Motor neuron (in vitro differentiated cells): Measurements from ENCODE around the gene PPP2R5C. TPM values are rescaled to one million over a fixed set of nuclear protein-coding genes. Genes with fewer than 3 reads are reported as not detected.

ENCODE experiments used
- ATAC-seq, 8 experiments: fragments of 200-7000 bp; cut with Tn5 transposase; replicated peaks in 6 of 8; 2 replicates each; pipeline ENCODE4 v1.8.0; 2021; ENCODE audit warnings: mild to moderate bottlenecking in 8 of 8, moderate library complexity in 8 of 8
- H3K27ac ChIP-seq, 2 donors: fragments of 250-450 bp; sonication (Bioruptor Pico); 2 replicates each; pipeline ENCODE4 v1.9.0; 2021; ENCODE audit warnings: antibody characterized with exemption in 2 of 2, mild to moderate bottlenecking in 2 of 2, moderate library complexity in 1 of 2
- H3K4me1 ChIP-seq, 2 donors: fragments of 250-450 bp; sonication (Bioruptor Pico); replicated peaks in 1 of 2; 2 replicates each; pipeline ENCODE4 v1.6.1; 2021; ENCODE audit warnings: antibody characterized with exemption in 2 of 2, mild to moderate bottlenecking in 2 of 2, moderate library complexity in 1 of 2
- H3K4me3 ChIP-seq, 5 donors: fragments of 250-450 bp; sonication (Bioruptor Pico); 2 replicates each; pipeline ENCODE4 v1.9.0; 2021; ENCODE audit warnings: antibody characterized with exemption in 5 of 5, mild to moderate bottlenecking in 5 of 5, moderate library complexity in 4 of 5
- WGBS, 10 experiments: fragments of 450-650 bp; shearing (Covaris generic); methylation state at CpG; one replicate each; pipeline ENCODE4 v1.0.0; 2022; 5-methylcytosine and 5-hydroxymethylcytosine counted together
- in situ Hi-C, 9 experiments: fragments of 400-800 bp; cut with MboI; loops; one replicate each; pipeline ENCODE4 v1.15.0; 2021; ENCODE audit warnings: low sequenced_read_pairs in 9 of 9, low pct_unique_long_range_greater_than_20kb in 2 of 9; ENCODE audit not compliant: unreplicated experiment in 9 of 9
- total RNA-seq, 8 experiments: library from RNA; unstranded; fragments of 300-600 nt; gene quantifications; 2 replicates each; pipeline versions ENCODE4 v1.2.3 to v1.2.4, GENCODE V29; 2022

PPP2R5C gene
- total RNA-seq, 8 experiments from 2014 or later, result 84.4 to 112 (median 94.7) TPM

DNA sequence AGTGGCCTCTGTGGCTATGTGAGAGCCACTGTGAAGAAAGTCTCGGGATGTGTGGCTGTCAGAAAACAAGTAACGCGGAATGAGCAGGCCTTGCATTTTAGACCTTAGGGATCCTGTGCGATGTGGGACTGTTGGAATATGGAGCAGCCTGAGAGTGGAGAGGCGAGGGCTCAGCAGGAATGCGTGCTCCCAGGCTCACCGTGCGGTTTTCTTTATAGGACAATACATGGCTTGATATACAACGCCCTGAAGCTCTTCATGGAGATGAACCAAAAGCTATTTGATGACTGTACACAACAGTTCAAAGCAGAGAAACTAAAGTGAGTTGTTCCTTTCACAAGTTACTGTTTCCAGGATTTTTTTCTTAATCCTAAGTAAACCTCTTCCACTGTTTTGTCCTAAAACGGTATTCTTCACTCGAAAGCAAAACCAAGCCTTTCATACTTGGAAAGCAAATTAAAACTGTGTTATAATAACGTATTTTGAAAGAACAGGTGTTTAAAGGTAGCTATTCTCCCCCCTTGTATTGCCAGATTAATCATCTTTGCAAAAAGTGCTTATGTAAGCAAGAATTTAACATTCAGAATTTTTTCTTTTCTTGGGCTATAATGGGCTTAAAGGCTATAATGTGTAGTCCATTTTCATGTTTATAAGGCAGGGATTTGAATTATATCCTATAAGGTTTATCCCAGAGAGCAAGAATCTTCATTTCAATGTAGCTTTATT lies 148.0 kb downstream of the PPP2R5C start:
- Histone ChIP-seq H3K27ac (no peak overlapping the region), H3K4me3 (no peak overlapping the region), H3K4me1 (no peaks in the 10 kb centered on the region)
- WGBS, 10 experiments, result 83 to 98% (median 96%) methylated on average over 5 to 12 of the region's 12 CpGs; no CpG with 5 or more reads in 2 of the 10 experiments
- in situ Hi-C loops, result no loop called here
- ATAC-seq, result no peak

- Histone ChIP-seq H3K4me1 (peaks cover 8 to 11% of the 10 kb centered on the region in 2 donors), H3K27ac (no peak overlapping the region), H3K4me3 (no peak overlapping the region)
- ATAC-seq, result no peak
- WGBS, 10 experiments, result 40 to 100% (median 88%) methylated on average over 1 to 12 of the region's 13 CpGs
- in situ Hi-C loops, result no loop called here
Observed at GRCh38 chr14:101912841-101913240, 151.3 kb downstream of the PPP2R5C start.

DNA sequence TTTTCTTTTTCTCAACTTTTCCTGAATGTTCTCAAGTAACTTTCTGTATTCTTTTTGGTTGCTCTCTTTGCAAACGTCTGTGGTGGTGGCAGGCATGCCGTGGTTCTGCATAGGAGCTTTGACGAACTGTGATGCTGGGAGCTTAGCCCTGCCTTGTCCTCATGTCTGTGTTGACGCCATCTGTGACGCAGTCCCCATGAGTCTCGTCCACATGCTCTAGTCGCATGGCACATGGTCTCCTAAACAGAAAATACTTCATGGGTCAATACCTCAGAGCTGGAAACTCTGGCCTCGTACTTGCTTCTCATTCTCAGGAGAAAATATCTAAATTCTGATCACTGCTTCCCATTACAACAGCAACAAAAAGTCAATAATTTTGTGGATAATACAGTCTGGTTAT lies 152.6 kb downstream of the PPP2R5C start:
- Histone ChIP-seq H3K4me1 (peaks cover 8 to 12% of the 10 kb centered on the region in 2 donors), H3K27ac (no peak overlapping the region), H3K4me3 (no peak overlapping the region)
- no peak for ATAC-seq
- in situ Hi-C loops, result no loop called here
- WGBS, 10 experiments, result 83 to 100% (median 94%) methylated on average over 2 to 6 of the region's 8 CpGs; no CpG with 5 or more reads in 3 of the 10 experiments

DNA sequence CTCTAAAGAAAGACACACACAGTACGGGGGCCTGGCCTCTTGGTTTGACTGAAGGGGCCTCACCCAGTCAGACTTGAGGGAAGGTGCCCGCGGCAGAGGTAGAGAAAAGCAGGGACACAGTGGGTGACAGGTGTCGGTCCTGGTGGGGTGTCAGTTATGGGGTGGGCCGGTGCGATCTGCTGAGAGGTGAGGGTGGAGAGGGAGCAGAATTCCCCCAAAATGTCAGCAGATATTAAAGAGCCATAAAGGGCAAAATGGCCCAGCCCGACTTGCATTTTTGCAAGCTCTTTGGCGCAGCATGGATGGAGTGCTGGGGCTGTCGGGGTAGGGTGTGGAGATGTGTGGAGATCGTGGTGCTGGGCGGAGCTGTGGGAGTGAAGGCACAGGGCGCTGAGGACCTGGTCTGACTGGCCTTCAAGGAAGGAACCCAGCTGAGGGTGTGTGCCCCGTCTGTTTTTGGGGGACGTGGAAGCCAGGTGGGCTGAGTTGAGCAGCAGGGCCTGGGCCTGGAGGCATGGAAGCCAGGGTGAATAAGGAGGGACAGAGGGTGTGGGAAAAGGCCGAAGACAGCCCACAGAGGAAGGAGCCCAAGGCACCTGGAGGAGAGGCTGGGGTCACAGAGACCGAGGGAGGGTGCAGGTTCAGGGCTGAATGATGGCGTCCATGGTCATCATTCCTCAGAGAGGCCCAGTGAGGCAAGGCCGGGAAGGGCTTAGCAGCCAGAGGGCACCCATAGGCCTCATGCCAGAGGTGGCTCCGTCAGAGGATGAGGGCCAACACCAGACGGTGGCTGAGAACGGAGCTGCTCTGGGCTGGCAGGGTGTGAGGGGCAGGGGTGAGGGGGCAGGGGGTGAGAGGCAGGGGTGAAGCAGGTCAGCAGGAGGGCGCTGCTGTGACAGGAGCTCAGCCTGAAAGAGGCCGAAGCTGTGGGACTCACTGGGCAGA lies 154.6 kb downstream of the PPP2R5C start:
- peak in 4 of 8 experiments; percentile 12 to 20 (median 16) for ATAC-seq
- in situ Hi-C loops, result no loop called here
- H3K27ac ChIP-seq, result no peak overlapping the region
- 88 to 100% (median 96%) methylated on average over 1 to 10 of the region's 23 CpGs; no CpG with 5 or more reads in 2 of the 10 experiments for WGBS, 10 experiments
- H3K4me1 ChIP-seq, result peaks cover 8 to 12% of the 10 kb centered on the region in 2 donors
- no peak overlapping the region for H3K4me3 ChIP-seq

DNA sequence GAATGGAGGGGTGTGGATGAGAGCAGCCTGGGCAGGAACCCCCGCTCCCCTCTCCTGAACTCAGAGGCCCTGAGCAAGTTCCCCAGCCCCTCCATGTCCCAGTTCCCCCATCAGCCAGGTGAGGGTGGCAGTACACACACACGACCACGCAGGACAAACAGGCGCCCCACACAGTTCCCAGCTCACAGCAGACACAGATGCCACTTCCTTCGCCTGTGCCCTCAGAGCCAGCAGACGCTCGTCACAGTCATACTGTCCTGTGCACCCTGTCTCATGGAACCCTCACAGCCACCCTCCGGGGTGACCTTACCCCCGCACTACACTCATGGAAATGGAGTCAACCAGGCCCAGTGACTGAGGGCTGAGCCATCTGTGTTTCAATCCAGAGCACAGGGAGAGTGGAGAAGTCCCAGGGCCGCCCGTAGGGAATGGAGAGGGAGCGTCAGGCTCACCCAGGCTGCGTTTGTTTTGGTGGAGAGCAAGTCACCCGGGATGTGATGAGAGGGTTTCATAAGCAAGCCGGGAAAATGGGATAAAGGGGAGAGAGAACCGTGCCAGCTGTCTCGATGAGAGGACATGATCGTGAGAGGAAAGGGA lies 155.4 kb downstream of the PPP2R5C start:
- Histone ChIP-seq H3K27ac (no peak overlapping the region), H3K4me3 (no peak overlapping the region), H3K4me1 (peaks cover 8 to 12% of the 10 kb centered on the region in 2 donors)
- peak in 4 of 8 experiments; percentile 9 to 31 (median 18) for ATAC-seq
- 38 to 90% (median 71%) methylated on average over 2 to 9 of the region's 18 CpGs; no CpG with 5 or more reads in 1 of the 10 experiments for WGBS, 10 experiments
- in situ Hi-C loops, result no loop called here

GRCh38 chr14:101917413-101918017 lies 156.0 kb downstream of the PPP2R5C start:
- 0 to 83% (median 57%) methylated on average over 1 to 7 of the region's 17 CpGs; no CpG with 5 or more reads in 1 of the 10 experiments for WGBS, 10 experiments
- H3K4me3 ChIP-seq, result no peak overlapping the region
- in situ Hi-C loops, result no loop called here
- H3K27ac ChIP-seq, result peak overlapping the region in 1 of 2 donors; percentile 41
- H3K4me1 ChIP-seq, result peaks cover 8 to 12% of the 10 kb centered on the region in 2 donors
- peak in 7 of 8 experiments; percentile 28 to 78 (median 47) for ATAC-seq

- WGBS, 10 experiments, result 56 to 100% (median 80%) methylated on average over 1 to 7 of the region's 22 CpGs; no CpG with 5 or more reads in 1 of the 10 experiments
- Histone ChIP-seq H3K4me3 (no peak overlapping the region), H3K4me1 (peaks cover 8 to 12% of the 10 kb centered on the region in 2 donors), H3K27ac (no peak overlapping the region)
- ATAC-seq, result peak in 3 of 8 experiments; percentile 35 to 67 (median 44)
- in situ Hi-C loops, result no loop called here
Observed at GRCh38 chr14:101918065-101918989, 156.8 kb downstream of the PPP2R5C start.

GRCh38 chr14:101920271-101920670 lies 158.8 kb downstream of the PPP2R5C start:
- Histone ChIP-seq H3K27ac (no peak overlapping the region), H3K4me3 (no peak overlapping the region), H3K4me1 (peaks cover 8 to 12% of the 10 kb centered on the region in 2 donors)
- in situ Hi-C loops, result no loop called here
- no peak for ATAC-seq
- 71 to 100% (median 89%) methylated on average over 1 to 4 of the region's 4 CpGs; no CpG with 5 or more reads in 4 of the 10 experiments for WGBS, 10 experiments

- in situ Hi-C loops, result no loop called here
- 40 to 100% (median 80%) methylated on average over 1 to 6 of the region's 7 CpGs; no CpG with 5 or more reads in 1 of the 10 experiments for WGBS, 10 experiments
- no peak overlapping the region for H3K27ac ChIP-seq
- ATAC-seq, result no peak
- H3K4me3 ChIP-seq, result no peak overlapping the region
- peaks cover 0 to under 1% of the 10 kb centered on the region in 2 donors for H3K4me1 ChIP-seq
Observed at GRCh38 chr14:101922866-101923265, 161.4 kb downstream of the PPP2R5C start.

- ATAC-seq, result no peak
- in situ Hi-C loops, result no loop called here
Observed at GRCh38 chr14:101925152-101925551, 163.6 kb downstream of the PPP2R5C start.

DNA sequence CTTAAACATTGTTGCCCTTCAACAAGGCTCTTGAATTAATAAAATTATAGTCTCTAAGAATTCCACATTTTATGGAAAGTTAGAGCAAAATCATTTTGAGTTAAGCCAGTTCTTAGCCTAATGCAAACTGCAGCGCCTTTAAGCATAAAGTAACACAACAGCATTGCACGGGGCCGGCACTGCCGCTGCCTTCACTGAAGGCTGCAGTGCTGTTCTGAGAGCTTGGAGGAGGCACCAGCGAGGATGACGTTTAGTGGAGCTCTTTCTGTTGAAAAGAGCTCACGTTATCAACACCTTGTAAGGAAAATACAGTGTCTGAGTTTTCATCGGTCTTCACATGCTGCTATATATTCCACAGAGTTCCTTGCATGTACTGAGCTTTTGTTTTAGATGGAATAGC lies 164.6 kb downstream of the PPP2R5C start:
- H3K4me3 ChIP-seq, result no peak overlapping the region
- H3K4me1 ChIP-seq, result no peaks in the 10 kb centered on the region
- no peak for ATAC-seq
- H3K27ac ChIP-seq, result no peak overlapping the region
- in situ Hi-C loops, result no loop called here
- 15 to 100% (median 80%) methylated on average over 1 to 8 of the region's 8 CpGs; no CpG with 5 or more reads in 1 of the 10 experiments for WGBS, 10 experiments

More at GRCh38 chr14:101925152-101925551, 163.6 kb downstream of the PPP2R5C start:
- Histone ChIP-seq H3K27ac (no peak overlapping the region), H3K4me1 (no peaks in the 10 kb centered on the region), H3K4me3 (no peak overlapping the region)
- 84 to 100% (median 91%) methylated on average over 5 to 16 of the region's 33 CpGs; no CpG with 5 or more reads in 4 of the 10 experiments for WGBS, 10 experiments
